Activated CD4-positive, alpha-beta T cell treated with anti-CD3 and anti-CD28 coated beads, Interleukin-2, amount 10 ng/mL, durations not matched to agents 7 days and 5 days (primary cell): Measurements from ENCODE around the gene CASKIN2. TPM values are rescaled to one million over a fixed set of nuclear protein-coding genes. Genes with fewer than 3 reads are reported as not detected.
"Not testable (repeated sequence)": the region's sequence is repeated elsewhere in the genome, so short reads cannot be mapped to it uniquely, and the experiment has no call there.

Source experiments
- CTCF ChIA-PET: fragments of 350-600 bp; sonication (Branson Sonifier 250); formaldehyde crosslinking; loops from one replicate; lab custom pipeline; 2021; ENCODE audit warnings: antibody characterized with exemption; lab: Charles Lee
- POLR2A ChIA-PET: fragments of 350-600 bp; sonication (Branson Sonifier 250); formaldehyde crosslinking; loops from one replicate; lab custom pipeline; 2021; ENCODE audit warnings: antibody characterized with exemption; lab: Charles Lee
- DNase-seq: peaks from one replicate; pipeline ENCODE4 v3.0.0-alpha.2; 2020
- H3K27ac Mint-ChIP-seq: one replicate; pipeline ENCODE4 v1.8.0; 2021; ENCODE audit warnings: mild to moderate bottlenecking, moderate library complexity, mixed read lengths
- H3K27me3 Mint-ChIP-seq: one replicate; pipeline ENCODE4 v1.8.0; 2021; ENCODE audit warnings: mixed read lengths
- H3K36me3 Mint-ChIP-seq: one replicate; pipeline ENCODE4 v1.8.0; 2021; ENCODE audit warnings: low read depth, mixed read lengths
- H3K4me1 Mint-ChIP-seq: one replicate; pipeline ENCODE4 v1.8.0; 2021; ENCODE audit warnings: mixed read lengths
- H3K4me3 Mint-ChIP-seq: one replicate; pipeline ENCODE4 v1.8.0; 2021; ENCODE audit warnings: mild to moderate bottlenecking, moderate library complexity, mixed read lengths
- H3K9me3 Mint-ChIP-seq: one replicate; pipeline ENCODE4 v1.8.0; 2021; ENCODE audit warnings: mixed read lengths
- microRNA-seq: library from miRNA; unstranded; fragments of <30 nt; microRNA quantifications from one replicate; pipeline ENCODE4 v1.2.0, GENCODE V29; 2021; ENCODE audit warnings: borderline microRNAs expressed, borderline replicate concordance
- total RNA-seq, 2 experiments: library from RNA; stranded (reverse); gene quantifications; one replicate each; pipeline ENCODE4 v1.2.3, GENCODE V29; 2021

CASKIN2 gene
- total RNA-seq, 2 experiments from 2014 or later, result 0.47 to 1.1 TPM

- peaks cover 4% of the 10 kb centered on the region for H3K36me3 Mint-ChIP-seq
- H3K4me1 Mint-ChIP-seq, result peaks cover 31% of the 10 kb centered on the region
- no peaks in the 10 kb centered on the region for H3K27me3 Mint-ChIP-seq
- DNase-seq, result no peak
- H3K27ac Mint-ChIP-seq, result no peak overlapping the region
- no peak overlapping the region for H3K4me3 Mint-ChIP-seq
- ChIA-PET POLR2A (no interaction called here), CTCF (interaction anchor here (1.2 to 1.7 kb wide), 2 partner anchors 173 to 188 kb away, joined by 4 read pairs; partner anchors contain the start of gene MIF4GD)
- H3K9me3 Mint-ChIP-seq, result no peaks in the 10 kb centered on the region
Observed at GRCh38 chr17:75459246-75459589, 56.1 kb downstream of the CASKIN2 start.

- Mint-ChIP-seq H3K27me3 (no peaks in the 10 kb centered on the region), H3K36me3 (peaks cover 4% of the 10 kb centered on the region), H3K4me3 (peak overlapping the region; percentile 90), H3K9me3 (no peaks in the 10 kb centered on the region), H3K27ac (peak overlapping the region; percentile 92), H3K4me1 (peaks cover 35% of the 10 kb centered on the region)
- ChIA-PET POLR2A (no interaction called here), CTCF (interaction anchor here (0.5 to 1.8 kb wide), 3 partner anchors 40 to 227 kb away, joined by 3 to 8 read pairs (median 4); partner anchors contain the start of gene TSEN54)
- DNase-seq, result peak; percentile 11
Observed at GRCh38 chr17:75457047-75457654, 58.2 kb downstream of the CASKIN2 start.

- Mint-ChIP-seq H3K4me3 (peak within 1 kb of the TSS; percentile 90), H3K27me3 (no peaks in the 10 kb centered on the region), H3K9me3 (no peaks in the 10 kb centered on the region), H3K27ac (peak within 1 kb of the TSS; percentile 92), H3K4me1 (peaks cover 35% of the 10 kb centered on the region), H3K36me3 (peaks cover 4% of the 10 kb centered on the region)
- DNase-seq, result peak; percentile 95
- ChIA-PET CTCF (interaction anchor here (0.5 to 1.8 kb wide), 10 partner anchors 9 to 496 kb away, joined by 3 to 8 read pairs (median 3); partner anchors contain the start of genes MYO15B and TSEN54), POLR2A (interaction anchor here (1.0 kb wide), 1 partner anchor 60 kb away, joined by 3 read pairs; the partner anchor contains the start of gene TSEN54)
Observed at GRCh38 chr17:75456417-75457046, 58.8 kb downstream of the CASKIN2 start, which contains the start of gene TMEM94. Gene TMEM94, plus strand, starts transcription at chr17:75456635. Its CDS starts 15,271 bp downstream, at chr17:75471906.

GRCh38 chr17:75456039-75456416, 59.3 kb downstream of the CASKIN2 start:
- H3K4me3 Mint-ChIP-seq, result peak overlapping the region; percentile 90
- peaks cover 35% of the 10 kb centered on the region for H3K4me1 Mint-ChIP-seq
- CTCF ChIA-PET, result interaction anchor here (0.5 to 1.8 kb wide), 8 partner anchors 8 to 495 kb away, joined by 3 to 8 read pairs (median 3); partner anchors contain the start of genes MYO15B and TSEN54
- peaks cover 4% of the 10 kb centered on the region for H3K36me3 Mint-ChIP-seq
- H3K27ac Mint-ChIP-seq, result peak overlapping the region; percentile 92
- POLR2A ChIA-PET, result interaction anchor here (1.0 kb wide), 1 partner anchor 61 kb away, joined by 3 read pairs; the partner anchor contains the start of gene TSEN54
- no peaks in the 10 kb centered on the region for H3K27me3 Mint-ChIP-seq
- no peak for DNase-seq
- H3K9me3 Mint-ChIP-seq, result no peaks in the 10 kb centered on the region

- H3K27ac Mint-ChIP-seq, H3K36me3 Mint-ChIP-seq, H3K9me3 Mint-ChIP-seq, DNase-seq, H3K4me3 Mint-ChIP-seq, POLR2A ChIA-PET, H3K27me3 Mint-ChIP-seq: not testable (repeated sequence)
- peaks cover 32% of the 10 kb centered on the region for H3K4me1 Mint-ChIP-seq
- CTCF ChIA-PET, result interaction anchor here (1.1 to 1.7 kb wide), 3 partner anchors 14 to 56 kb away, joined by 3 to 5 read pairs (median 5); no protein-coding TSS in a partner anchor
Observed at GRCh38 chr17:75454672-75455071, 60.7 kb downstream of the CASKIN2 start.

GRCh38 chr17:75454193-75454592, 61.1 kb downstream of the CASKIN2 start:
- no peaks in the 10 kb centered on the region for H3K27me3 Mint-ChIP-seq
- no peak overlapping the region for H3K4me3 Mint-ChIP-seq
- ChIA-PET POLR2A (no interaction called here), CTCF (interaction anchor here (0.5 to 1.7 kb wide), 4 partner anchors 14 to 57 kb away, joined by 3 to 5 read pairs (median 4); no protein-coding TSS in a partner anchor)
- no peak overlapping the region for H3K27ac Mint-ChIP-seq
- no peaks in the 10 kb centered on the region for H3K9me3 Mint-ChIP-seq
- DNase-seq, result no peak
- peaks cover 2% of the 10 kb centered on the region for H3K36me3 Mint-ChIP-seq
- peaks cover 32% of the 10 kb centered on the region for H3K4me1 Mint-ChIP-seq

GRCh38 chr17:75450270-75450669, 65.1 kb downstream of the CASKIN2 start:
- H3K36me3 Mint-ChIP-seq, result no peaks in the 10 kb centered on the region
- CTCF ChIA-PET, result no interaction called here
- H3K4me3 Mint-ChIP-seq, result no peak overlapping the region
- no peaks in the 10 kb centered on the region for H3K9me3 Mint-ChIP-seq
- H3K27ac Mint-ChIP-seq, result no peak overlapping the region
- no peak for DNase-seq
- H3K27me3 Mint-ChIP-seq, result no peaks in the 10 kb centered on the region
- H3K4me1 Mint-ChIP-seq, result peaks cover 9% of the 10 kb centered on the region
- POLR2A ChIA-PET, result no interaction called here

Small RNA genes within 50 kb of the gene (microRNA-seq; reads per million reads assigned to microRNA genes)
- gene MIR6785, result not detected

Other genes with a start within 250 kb of the CASKIN2 start
- gene MIF4GD, start 244.3 kb downstream of the CASKIN2 start, total RNA-seq, result 10 to 100 TPM; 44.4 to 44.6 TPM
- gene SLC25A19, start 226.1 kb downstream of the CASKIN2 start, total RNA-seq, result 10 to 100 TPM; 27.6 to 30.5 TPM
- gene GRB2, start 109.9 kb downstream of the CASKIN2 start, total RNA-seq, result 100 to 1,000 TPM; 136 to 150 TPM
- 10 to 100 TPM; 80.3 to 82.1 TPM for gene TMEM94, start 58.9 kb downstream of the CASKIN2 start, total RNA-seq
- 10 to 100 TPM; 48.8 to 59.2 TPM for gene TSEN54, start 991 bp upstream of the CASKIN2 start, total RNA-seq
- 10 to 100 TPM; 17.8 to 24.2 TPM for gene LLGL2, start 10.2 kb upstream of the CASKIN2 start, total RNA-seq
- 10 to 100 TPM; 11.0 to 13.4 TPM for gene MYO15B, start 72.3 kb upstream of the CASKIN2 start, total RNA-seq
- under 1 TPM; 0.10 to 0.12 TPM for gene SMIM5, start 117.9 kb upstream of the CASKIN2 start, total RNA-seq
- 10 to 100 TPM; 44.7 to 47.1 TPM for gene RECQL5, start 151.6 kb upstream of the CASKIN2 start, total RNA-seq
- 10 to 100 TPM; 97.0 to 97.5 TPM for gene SAP30BP, start 151.8 kb upstream of the CASKIN2 start, total RNA-seq
- gene ITGB4, start 205.9 kb upstream of the CASKIN2 start, total RNA-seq, result under 1 TPM; 0.55 to 0.96 TPM
- 10 to 100 TPM; 40.9 to 44.7 TPM for gene GALK1, start 249.7 kb upstream of the CASKIN2 start, total RNA-seq